Fibroblast of mammary gland (primary cell): ENCODE data around the gene NRG3.

Source experiments
- DNase-seq: peaks from one replicate; pipeline ENCODE4 v3.0.0-alpha.2; 2010; ENCODE audit warnings: low read depth
- H3K4me3 ChIP-seq: 2 replicates; pipeline ENCODE4 v1.5.1; 2011; ENCODE audit warnings: low read depth, mild to moderate bottlenecking, low read length, moderate library complexity; ENCODE audit not compliant: control insufficient read depth
- TF ChIP-seq, protein P1 (sequence below): conservative IDR thresholded peaks from 2 replicates; pipeline ENCODE4 v1.5.1; 2011; ENCODE audit warnings: low read depth, low read length, inconsistent platforms; ENCODE audit not compliant: control insufficient read depth, insufficient read depth

The NRG3 gene

DNA sequence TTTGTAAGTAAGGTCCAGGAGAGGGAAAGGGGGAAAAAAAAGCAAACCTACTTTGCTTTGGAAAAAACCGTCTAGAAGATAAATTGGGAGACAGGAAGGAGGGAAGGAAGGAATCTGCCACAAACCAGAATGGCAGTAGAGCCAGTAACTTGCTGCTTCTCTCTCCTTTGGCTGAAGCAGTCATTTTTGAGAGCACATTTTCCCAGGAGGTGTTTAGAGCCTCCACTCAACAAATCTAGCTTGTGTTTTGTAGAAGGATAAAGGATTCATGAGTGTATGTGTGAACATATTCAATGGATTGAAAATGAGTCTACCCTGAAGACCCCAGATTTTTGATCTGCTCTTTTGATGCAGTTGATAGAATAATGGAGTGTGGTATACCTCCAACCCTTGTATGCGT lies 2.6 kb downstream of the NRG3 start:
- no peak overlapping the region for H3K4me3 ChIP-seq
- TF ChIP-seq, protein P1, sequence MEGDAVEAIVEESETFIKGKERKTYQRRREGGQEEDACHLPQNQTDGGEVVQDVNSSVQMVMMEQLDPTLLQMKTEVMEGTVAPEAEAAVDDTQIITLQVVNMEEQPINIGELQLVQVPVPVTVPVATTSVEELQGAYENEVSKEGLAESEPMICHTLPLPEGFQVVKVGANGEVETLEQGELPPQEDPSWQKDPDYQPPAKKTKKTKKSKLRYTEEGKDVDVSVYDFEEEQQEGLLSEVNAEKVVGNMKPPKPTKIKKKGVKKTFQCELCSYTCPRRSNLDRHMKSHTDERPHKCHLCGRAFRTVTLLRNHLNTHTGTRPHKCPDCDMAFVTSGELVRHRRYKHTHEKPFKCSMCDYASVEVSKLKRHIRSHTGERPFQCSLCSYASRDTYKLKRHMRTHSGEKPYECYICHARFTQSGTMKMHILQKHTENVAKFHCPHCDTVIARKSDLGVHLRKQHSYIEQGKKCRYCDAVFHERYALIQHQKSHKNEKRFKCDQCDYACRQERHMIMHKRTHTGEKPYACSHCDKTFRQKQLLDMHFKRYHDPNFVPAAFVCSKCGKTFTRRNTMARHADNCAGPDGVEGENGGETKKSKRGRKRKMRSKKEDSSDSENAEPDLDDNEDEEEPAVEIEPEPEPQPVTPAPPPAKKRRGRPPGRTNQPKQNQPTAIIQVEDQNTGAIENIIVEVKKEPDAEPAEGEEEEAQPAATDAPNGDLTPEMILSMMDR, result no peak
- no peak for DNase-seq

DNA sequence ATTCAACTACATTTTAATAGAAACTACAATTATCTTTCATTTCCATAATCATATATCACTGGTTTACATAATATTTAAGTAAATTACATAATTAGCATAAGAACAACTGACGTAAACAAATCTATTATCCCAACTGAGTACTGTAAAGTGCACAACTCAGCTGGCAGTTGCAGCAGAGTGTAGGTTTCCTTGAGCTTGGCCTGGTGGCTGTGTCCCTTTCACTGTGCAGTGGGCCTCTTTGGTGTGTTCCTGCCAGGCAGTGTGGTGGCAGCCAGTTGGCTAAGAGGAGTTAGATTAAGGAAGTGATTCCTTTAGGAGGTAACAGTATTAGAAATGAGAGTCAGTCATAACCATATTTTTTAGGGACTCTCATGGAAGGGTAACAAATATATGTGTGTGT lies 7.0 kb downstream of the NRG3 start:
- DNase-seq, result no peak
- TF ChIP-seq, protein P1, result no peak
- no peak overlapping the region for H3K4me3 ChIP-seq

DNA sequence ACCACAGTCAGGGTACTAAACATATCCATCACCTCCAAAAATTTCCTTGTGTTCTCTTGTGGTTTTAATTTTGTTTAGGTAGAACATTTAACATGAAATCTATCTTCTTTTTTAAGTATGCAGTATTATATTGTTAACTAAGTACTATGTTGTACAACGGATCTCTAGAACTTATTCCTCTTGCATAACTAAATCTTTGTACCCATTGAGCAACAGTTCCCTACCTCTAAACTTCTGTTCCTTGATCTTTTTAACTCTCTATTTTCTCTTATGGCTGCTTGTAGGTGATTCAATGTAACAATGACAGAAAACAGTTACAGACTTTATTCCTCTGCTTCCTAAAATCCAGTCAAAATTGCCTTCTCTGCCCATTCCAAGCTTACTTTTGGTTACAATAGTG lies 9.9 kb downstream of the NRG3 start:
- H3K4me3 ChIP-seq, result no peak overlapping the region
- no peak for DNase-seq
- TF ChIP-seq, protein P1, result no peak

DNA sequence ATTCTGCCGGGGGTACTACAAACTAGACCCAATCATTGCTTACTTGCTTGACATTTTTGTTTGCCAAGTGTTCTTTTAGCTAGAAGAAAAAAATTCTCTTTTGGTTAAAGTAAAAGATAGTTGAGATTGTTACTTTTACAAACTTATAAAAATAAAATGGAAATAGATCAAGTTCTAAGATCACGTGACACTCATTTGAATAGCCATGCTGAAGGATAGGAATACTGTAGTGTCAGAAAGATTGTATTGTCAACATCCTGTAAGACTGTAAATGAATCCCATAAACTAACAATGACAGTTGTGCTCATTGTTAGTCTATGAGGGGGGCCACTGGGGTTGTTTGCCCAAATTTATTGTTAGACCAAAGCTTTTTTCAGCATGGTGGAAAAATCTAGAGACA lies 10.5 kb downstream of the NRG3 start:
- no peak overlapping the region for H3K4me3 ChIP-seq
- TF ChIP-seq, protein P1, result no peak
- no peak for DNase-seq

DNA sequence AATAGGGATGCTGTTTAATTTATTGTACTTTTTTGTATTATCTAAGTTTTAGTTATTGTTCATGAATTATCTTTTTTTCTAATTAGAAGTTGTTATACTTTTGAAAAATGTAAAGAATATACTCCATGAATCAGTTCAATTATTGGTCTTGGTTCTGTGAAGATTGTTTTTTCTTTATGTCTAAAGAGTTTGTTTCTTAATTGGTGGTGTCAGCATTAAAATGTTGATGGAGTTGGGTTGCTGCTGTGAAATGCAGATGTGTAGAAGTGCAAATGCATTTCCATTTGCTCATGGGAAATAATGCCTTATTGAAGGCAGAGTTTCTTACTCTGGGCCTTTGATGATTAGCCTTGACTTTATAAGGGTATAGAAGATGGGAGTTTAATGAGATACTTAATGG lies 11.9 kb downstream of the NRG3 start:
- no peak for DNase-seq
- H3K4me3 ChIP-seq, result no peak overlapping the region
- TF ChIP-seq, protein P1, result no peak

DNA sequence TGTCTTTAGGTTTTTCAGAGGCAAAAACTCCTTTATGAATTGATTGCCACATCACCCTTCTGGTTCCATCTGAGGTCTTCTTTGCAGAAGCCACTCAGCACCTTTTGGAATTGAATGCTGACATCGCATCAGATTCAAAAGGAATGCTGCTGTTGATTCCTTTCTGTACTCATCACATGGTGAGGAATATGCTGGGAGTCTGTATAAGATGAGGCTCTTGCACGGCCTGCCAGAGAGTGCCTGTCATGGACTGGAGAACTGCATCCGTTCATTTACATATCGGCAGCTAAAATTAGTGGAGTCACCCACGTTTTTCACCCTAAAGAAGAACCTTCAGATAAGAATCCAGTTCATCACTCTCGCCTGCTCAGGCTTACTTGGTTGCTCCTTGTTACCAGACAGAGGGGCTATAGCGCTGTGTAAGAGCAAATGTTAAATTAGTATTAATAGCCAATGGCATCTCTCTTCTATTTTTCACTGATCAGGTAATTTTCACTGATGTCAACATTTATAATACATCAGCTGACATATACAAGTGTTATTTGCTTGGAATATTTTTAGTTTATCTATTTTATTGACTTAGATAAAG lies 14.3 kb downstream of the NRG3 start:
- DNase-seq, result no peak
- TF ChIP-seq, protein P1, result no peak
- no peak overlapping the region for H3K4me3 ChIP-seq

DNA sequence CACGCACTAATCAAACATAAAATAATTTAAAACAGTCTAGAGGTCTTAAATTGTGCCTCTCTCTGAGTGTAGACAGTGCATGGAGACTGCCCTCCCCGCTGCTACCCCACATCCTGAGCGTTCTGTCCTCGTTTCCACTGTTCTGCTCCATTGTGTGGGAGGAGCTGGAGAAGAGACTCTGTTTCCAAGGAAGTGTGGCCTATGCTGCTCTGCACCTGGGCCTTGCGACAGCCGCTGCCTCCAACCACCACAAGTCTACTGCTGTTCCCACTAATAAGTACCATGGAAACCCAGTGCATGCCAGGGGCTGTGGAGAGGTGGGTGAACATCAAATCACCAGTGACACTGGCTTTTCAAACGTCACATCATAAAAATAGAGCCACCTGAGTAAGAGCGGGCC lies 19.6 kb downstream of the NRG3 start:
- no peak for DNase-seq
- no peak overlapping the region for H3K4me3 ChIP-seq
- TF ChIP-seq, protein P1, result no peak
